Measurements from ENCODE around the gene PCDH12.

Gene PCDH12

GRCh38 chr5:141920771-141921170, 37.2 kb downstream of the PCDH12 start:
- TF ChIP-seq CTCF (conservative IDR thresholded peaks at IDR 0.05; ENCODE audit: control insufficient read depth, insufficient read depth, low read depth, low read length): no peak

GRCh38 chr5:141919218-141920119, 38.5 kb downstream of the PCDH12 start:
- DNase-seq (ENCODE audit: low read depth): no peak
- no peak for TF ChIP-seq CTCF (conservative IDR thresholded peaks at IDR 0.05; ENCODE audit: control insufficient read depth, insufficient read depth, low read depth, low read length)
- H3K4me3 ChIP-seq (ENCODE audit: control insufficient read depth, low read depth, low read length): no peak overlapping the region

More at GRCh38 chr5:141920771-141921170, 37.2 kb downstream of the PCDH12 start:
- DNase-seq (ENCODE audit: low read depth): no peak
- H3K4me3 ChIP-seq (ENCODE audit: control insufficient read depth, low read depth, low read length): no peak overlapping the region

GRCh38 chr5:141917760-141918159, 40.2 kb downstream of the PCDH12 start:
- DNase-seq (ENCODE audit: low read depth): no peak
- no peak overlapping the region for H3K4me3 ChIP-seq (ENCODE audit: control insufficient read depth, low read depth, low read length)
- TF ChIP-seq CTCF (conservative IDR thresholded peaks at IDR 0.05; ENCODE audit: control insufficient read depth, insufficient read depth, low read depth, low read length): no peak

GRCh38 chr5:141916522-141916921, 41.5 kb downstream of the PCDH12 start:
- no peak for DNase-seq (ENCODE audit: low read depth)
- H3K4me3 ChIP-seq (ENCODE audit: control insufficient read depth, low read depth, low read length): no peak overlapping the region
- TF ChIP-seq CTCF (conservative IDR thresholded peaks at IDR 0.05; ENCODE audit: control insufficient read depth, insufficient read depth, low read depth, low read length): no peak

GRCh38 chr5:141915881-141916336, 42.1 kb downstream of the PCDH12 start:
- DNase-seq (ENCODE audit: low read depth): no peak
- TF ChIP-seq CTCF (conservative IDR thresholded peaks at IDR 0.05; ENCODE audit: control insufficient read depth, insufficient read depth, low read depth, low read length): no peak
- H3K4me3 ChIP-seq (ENCODE audit: control insufficient read depth, low read depth, low read length): no peak overlapping the region

- no peak overlapping the region for H3K4me3 ChIP-seq (ENCODE audit: control insufficient read depth, low read depth, low read length)
- TF ChIP-seq CTCF (conservative IDR thresholded peaks at IDR 0.05; ENCODE audit: control insufficient read depth, insufficient read depth, low read depth, low read length): no peak
- DNase-seq (ENCODE audit: low read depth): no peak
Measured at GRCh38 chr5:141914797-141915196, 43.2 kb downstream of the PCDH12 start.
